Activated T-cell treated with anti-CD3 and anti-CD28 coated beads, Interleukin-2, amount 50 U/mL, for 4 hours (primary cell): ENCODE results near the gene CCDC77. TPM values are rescaled to one million over a fixed set of nuclear protein-coding genes. Genes with fewer than 3 reads are reported as not detected.

Experiments used
- ATAC-seq, 2 donors: fragments of 200-7000 bp; cut with Tn5 transposase; one replicate each; pipeline ENCODE4 v1.10.0; 2021
- DNase-seq: peaks from one replicate; pipeline ENCODE4 v3.0.0-alpha.2; 2020
- H3K27me3 Mint-ChIP-seq: one replicate; pipeline ENCODE4 v1.8.0; 2021; ENCODE audit warnings: low read depth, mixed read lengths
- H3K36me3 Mint-ChIP-seq: one replicate; pipeline ENCODE4 v1.8.0; 2022; ENCODE audit warnings: mixed read lengths; ENCODE audit not compliant: insufficient read depth
- H3K4me1 Mint-ChIP-seq: one replicate; pipeline ENCODE4 v1.8.0; 2021; ENCODE audit warnings: low read depth, mixed read lengths
- H3K4me3 Mint-ChIP-seq: one replicate; pipeline ENCODE4 v1.8.0; 2021; ENCODE audit warnings: mild to moderate bottlenecking, moderate library complexity, mixed read lengths
- H3K9me3 Mint-ChIP-seq: one replicate; pipeline ENCODE4 v1.8.0; 2021; ENCODE audit warnings: mixed read lengths
- total RNA-seq, 3 donors: library from RNA; stranded (reverse); gene quantifications; one replicate each; pipeline ENCODE4 v1.2.1, GENCODE V29; 2021

The CCDC77 gene
- total RNA-seq, 3 donors from 2014 or later, result 6.9 to 8.8 (median 8.1) TPM

GRCh38 chr12:482061-482460 is 80.6 kb downstream of the CCDC77 start:
- Mint-ChIP-seq H3K36me3 (no peaks in the 10 kb centered on the region), H3K4me1 (no peaks in the 10 kb centered on the region), H3K4me3 (no peak overlapping the region), H3K9me3 (peaks cover 2% of the 10 kb centered on the region), H3K27me3 (peaks cover 23% of the 10 kb centered on the region)
- ATAC-seq (no peak), DNase-seq (no peak)

DNA sequence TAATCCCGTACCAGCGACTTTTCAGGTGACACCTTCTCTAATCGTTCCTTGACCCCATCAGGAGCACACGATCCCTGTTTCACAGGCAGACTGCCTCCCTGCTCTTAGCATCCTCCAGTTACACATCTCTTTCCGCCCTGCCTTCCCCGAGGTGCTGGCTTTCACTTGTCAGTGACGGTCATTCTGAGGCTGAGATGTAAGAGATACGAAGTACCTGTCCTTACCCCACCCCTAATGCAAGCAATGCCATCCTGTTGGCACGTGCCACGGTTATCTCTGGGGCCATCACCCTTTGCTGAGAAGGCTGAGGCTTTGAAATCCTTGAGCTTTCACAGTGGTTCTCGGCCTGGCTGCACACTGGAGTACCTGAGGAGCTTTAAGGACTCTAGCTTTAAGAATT is 82.7 kb downstream of the CCDC77 start:
- ATAC-seq (no peak), DNase-seq (no peak)
- peaks cover 21% of the 10 kb centered on the region for H3K27me3 Mint-ChIP-seq
- peaks cover 11% of the 10 kb centered on the region for H3K9me3 Mint-ChIP-seq
- no peak overlapping the region for H3K4me3 Mint-ChIP-seq
- H3K4me1 Mint-ChIP-seq, result no peaks in the 10 kb centered on the region
- H3K36me3 Mint-ChIP-seq, result no peaks in the 10 kb centered on the region

GRCh38 chr12:490260-490659 is 88.8 kb downstream of the CCDC77 start:
- peaks cover 32% of the 10 kb centered on the region for H3K9me3 Mint-ChIP-seq
- DNase-seq, result no peak
- no peaks in the 10 kb centered on the region for H3K4me1 Mint-ChIP-seq
- peaks cover 8% of the 10 kb centered on the region for H3K27me3 Mint-ChIP-seq
- no peaks in the 10 kb centered on the region for H3K36me3 Mint-ChIP-seq
- H3K4me3 Mint-ChIP-seq, result no peak overlapping the region
- ATAC-seq, result no peak

Other genes starting within 250 kb of the CCDC77 start
- under 1 TPM in 2 of 3 donors, not detected in 1; 0.11 to 0.42 TPM for gene SLC6A12, start 187.5 kb upstream of the CCDC77 start, total RNA-seq
- gene SLC6A13, start 138.8 kb upstream of the CCDC77 start, total RNA-seq, result under 1 TPM in 1 of 3 donors, not detected in 2; 0.81 TPM
- gene KDM5A, start 12.3 kb upstream of the CCDC77 start, total RNA-seq, result 10 to 100 TPM; 58.7 to 71.1 (median 66.0) TPM
- 1 to 10 TPM in 2 of 3 donors, under 1 TPM in 1; 0.87 to 2.9 (median 2.1) TPM for gene B4GALNT3, start 58.3 kb downstream of the CCDC77 start, total RNA-seq